M059J (cell line): ENCODE data around the gene FHOD1. TPM values are rescaled to one million over a fixed set of nuclear protein-coding genes. Genes with fewer than 3 reads are reported as not detected.

Experiments used
- DNase-seq: peaks from one replicate; pipeline ENCODE4 v3.0.0-alpha.2; 2012; ENCODE audit warnings: low read depth
- total RNA-seq: library from RNA; depleted of rRNA; stranded (reverse); fragments of >200 nt; shearing (Covaris generic); gene quantifications from 2 replicates; pipeline ENCODE4 v1.2.3, GENCODE V29; 2014

FHOD1 gene
- total RNA-seq, 1 experiment from 2014 or later: 26.0 TPM

DNA sequence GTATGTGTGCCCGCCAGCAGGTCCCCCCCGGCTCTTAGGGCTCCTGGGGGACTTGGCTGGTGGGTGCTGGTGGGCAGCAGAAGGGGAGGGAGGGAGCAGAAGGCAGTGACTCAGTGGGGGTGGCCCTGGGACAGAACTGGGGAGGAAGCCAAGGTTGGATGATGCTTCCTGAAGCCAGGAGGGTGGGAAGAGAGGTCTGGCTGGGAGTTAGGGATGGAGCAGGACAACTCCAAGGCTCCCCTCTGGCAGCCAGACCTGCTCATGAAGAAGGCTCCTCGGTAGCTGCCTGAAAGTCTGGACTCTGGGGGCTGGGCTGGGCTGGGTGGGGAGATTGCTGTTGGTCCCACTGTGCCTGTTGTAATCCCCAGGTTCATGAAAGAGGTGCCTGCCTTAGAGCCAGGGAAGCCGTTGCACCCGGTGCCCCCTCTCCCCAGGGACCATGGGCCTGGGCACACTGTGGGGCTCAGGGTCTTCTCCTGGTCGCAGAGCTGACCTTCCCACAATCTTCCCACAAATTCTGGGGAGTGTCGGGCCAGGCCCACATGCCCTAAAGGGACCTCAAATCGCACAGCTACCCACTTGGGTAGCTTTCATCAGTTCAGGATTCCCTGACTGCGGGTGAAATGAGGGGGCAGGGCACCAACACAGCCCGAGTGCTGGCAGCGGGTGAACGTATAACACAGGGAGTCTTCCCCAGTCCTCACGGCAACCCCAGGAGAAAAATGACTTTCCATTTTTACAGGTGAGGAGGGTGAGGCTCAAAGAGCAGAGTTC is 30.9 kb upstream of the FHOD1 start:
- DNase-seq: peak; percentile 87

DNA sequence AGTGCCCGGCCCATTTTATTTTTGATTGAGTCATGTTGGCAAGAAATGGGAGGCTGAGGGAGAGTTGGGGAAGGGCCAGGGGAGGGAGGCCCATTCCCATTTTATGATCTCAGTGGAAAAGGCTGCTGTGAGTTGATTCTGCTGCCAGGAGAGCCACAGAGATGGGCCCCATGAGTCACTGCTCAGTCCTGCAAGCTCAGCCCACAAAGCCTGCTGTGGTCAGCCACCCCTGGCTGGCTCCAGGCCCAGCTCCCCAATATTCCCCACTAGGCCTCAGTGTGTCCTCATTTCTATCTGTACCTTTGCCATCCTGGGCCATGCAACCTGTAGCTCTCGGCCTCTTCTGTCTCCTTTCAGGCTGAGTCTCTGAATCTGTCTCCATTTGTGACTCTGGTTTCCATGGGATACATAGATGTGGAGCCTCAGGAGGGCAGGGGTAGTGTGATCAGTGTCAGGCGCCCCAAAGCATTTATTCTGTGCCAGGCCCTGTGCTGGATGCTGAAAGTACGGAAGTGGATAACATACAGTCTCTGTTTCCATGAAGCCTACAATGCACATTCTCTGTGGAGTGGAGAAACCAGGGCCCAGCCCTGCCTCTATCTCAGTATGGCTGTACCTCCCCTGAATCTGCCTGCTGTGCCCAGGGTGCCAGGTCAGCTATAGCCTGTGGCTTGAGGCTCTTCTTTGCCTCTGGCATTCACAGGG is 30.2 kb upstream of the FHOD1 start:
- DNase-seq: peak; percentile 99

DNA sequence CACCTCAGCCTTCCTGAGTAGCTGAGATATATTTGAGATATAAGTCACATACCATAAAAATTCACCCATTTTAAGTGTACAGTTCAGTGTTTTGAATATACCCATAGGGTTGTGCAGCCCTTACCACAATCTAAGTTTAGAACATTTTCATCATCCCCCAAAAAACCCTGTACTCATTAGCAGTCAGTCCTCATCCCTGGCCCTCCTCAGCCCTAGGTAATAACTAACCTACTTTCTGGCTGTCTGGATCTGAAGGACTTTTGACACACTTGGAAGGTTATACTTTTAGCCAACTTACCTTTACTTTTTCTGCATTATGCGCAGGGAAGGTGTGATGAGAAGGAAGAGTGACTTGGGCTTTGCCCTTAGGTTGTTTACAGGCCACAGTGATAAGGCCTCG is 28.0 kb upstream of the FHOD1 start:
- no peak for DNase-seq

DNA sequence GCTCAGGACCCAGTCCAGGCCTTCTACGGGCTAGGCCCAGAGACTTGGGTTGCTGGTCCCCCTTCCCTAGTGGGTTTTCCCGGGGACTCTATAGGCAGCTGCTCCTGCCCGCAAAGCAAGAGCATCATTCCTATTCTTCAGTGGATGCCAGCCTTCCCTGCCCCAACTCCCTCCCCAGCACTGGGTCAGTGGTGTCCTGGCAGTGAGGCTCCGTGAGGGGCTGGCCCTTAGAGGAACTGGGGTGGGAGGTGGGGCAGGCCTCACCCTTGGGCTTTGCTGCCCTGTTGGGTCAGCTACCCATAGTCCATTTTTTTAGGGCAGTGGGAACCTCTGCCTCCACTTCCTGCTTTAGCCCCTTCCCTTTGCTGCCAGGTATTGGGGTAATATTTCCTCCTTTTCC is 24.2 kb upstream of the FHOD1 start:
- no peak for DNase-seq

DNA sequence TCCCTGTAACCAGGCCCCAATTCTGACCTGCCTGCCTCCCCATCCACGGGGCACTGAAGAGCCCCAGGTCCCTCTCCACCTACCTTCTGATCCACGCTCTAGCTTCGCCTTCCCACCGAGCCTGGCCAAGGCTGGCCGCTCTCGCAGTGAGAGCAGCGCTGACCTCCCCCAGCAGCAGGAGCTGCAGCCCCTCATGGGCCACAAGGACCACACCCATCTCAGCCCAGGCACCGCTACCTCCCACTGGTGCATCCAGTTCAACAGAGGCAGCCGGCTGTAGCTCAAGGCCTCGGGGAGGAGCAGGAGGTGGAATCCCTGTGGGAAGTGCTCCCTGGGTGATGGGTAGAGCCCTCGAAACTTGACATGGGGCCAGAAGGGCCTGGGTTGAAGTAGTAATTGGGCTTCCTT is 23.7 kb upstream of the FHOD1 start:
- no peak for DNase-seq

DNA sequence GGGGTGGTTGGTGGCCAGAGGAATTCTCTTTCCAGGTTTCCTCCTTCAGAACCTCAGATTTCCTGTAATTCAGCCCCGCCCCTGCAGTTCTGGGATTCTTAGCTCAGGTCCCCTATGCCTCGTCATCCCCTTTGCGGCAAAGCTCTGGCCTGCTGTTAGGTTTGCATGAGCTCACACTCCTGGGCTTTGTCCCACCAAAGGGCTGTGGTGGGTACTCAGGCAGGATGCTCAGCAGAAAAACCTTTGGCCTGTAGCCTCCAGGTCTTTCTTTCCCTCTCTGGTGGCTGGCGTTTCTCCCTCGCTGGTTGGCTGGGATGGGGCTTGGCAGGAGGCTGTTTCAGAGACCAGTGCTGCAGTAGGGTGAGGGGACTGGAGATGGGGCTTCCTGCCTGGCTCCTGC is 22.5 kb upstream of the FHOD1 start:
- DNase-seq: peak; percentile 96

DNA sequence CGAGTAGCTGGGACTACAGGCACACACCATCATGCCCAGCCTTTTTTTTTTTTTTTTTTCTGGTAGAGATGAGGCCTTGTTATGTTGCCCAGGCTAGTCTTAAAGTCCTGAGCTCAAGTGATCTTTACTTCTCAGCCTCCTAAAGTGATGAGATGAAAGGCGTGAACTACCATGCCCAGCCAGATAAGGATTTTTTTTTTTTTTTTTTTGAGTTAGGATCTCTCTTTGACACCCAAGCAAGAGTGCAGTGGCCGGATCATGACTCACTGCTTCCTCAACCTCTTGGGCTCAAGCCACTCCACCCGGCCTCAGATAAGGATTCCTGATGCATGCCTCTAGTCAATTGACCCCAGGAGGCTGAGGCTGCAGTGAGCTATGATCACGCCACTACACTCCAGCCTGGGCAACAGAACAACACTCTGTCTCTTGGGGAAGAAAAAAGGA is 20.9 kb upstream of the FHOD1 start:
- peak; percentile 98 for DNase-seq

DNA sequence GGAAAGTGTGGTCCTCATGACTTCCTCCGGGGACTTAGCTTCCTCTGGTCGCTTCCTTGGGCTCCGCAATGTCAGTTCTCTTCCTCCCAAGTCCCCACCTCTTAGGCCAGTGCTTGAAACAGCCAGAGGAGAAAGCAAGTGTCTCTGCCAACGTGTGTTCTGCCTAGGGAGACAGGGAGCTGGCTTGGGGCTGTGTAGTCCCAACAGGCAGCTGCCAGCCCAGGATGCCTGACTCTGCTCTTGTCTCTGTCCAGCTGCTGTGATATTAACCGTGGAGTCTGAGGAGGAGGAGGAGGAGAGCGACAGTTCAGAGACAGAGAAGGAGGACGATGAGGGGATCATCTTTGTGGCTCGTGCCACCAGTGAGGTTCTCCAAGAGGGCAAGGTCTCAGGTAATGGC is 18.6 kb upstream of the FHOD1 start:
- DNase-seq: no peak

DNA sequence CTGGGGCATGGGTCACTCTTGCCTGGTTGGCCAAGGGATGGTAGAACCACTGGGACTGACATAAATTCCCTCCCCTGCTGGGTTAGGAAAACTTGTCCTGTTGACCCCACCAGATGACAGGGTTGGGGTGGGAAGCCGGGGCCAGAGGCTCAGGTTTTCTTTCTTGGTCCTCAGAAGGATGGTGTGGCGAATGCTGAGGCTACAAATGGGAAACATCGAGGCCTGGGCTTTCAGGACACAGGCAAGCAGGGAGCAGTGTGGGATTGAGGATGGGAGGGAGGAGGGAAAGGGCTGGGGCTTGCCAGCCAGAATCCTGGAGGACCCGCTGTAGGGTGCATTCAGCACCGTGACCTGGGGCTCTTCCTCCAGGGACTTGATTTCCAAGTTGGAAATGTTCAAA is 17.6 kb upstream of the FHOD1 start:
- DNase-seq: no peak

DNA sequence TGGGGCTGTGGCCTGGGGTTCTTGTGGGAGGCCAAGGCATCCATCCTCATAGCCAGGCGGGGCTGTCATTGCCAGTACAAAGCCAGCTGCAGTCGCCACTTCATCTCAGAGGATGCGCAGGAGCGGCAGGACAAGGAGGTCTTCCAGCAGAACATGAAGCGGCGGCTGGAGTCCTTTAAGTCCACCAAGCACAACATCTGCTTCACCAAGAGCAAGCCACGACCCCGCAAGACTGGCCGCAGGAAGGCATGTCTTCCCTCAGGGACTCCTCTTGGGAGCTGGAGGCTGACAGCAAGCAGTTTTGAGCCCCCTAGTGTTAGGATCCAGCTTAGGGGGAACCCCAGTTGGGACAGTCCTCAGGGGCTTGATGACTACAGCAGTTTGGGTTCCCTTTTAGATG is 17.0 kb upstream of the FHOD1 start:
- no peak for DNase-seq

DNA sequence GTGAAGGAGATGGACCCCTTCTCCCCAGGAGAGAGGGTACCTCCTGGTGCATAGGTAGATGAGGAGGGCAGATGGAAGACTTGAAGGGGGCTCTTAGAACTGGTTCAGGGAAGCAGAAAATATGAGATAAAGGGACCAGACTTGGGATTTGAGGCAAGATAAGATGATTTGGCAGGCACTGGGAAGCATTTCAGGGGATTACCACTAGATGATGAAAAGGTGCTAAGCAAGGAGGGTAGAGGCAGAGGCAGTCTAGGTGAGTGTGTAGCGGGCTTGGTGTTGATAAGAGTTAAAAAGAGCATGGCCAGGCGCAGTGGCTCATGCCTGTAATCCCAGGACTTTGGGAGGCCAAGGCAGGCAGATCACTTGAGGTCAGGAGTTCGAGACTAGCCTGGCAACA is 15.9 kb upstream of the FHOD1 start:
- no peak for DNase-seq

DNA sequence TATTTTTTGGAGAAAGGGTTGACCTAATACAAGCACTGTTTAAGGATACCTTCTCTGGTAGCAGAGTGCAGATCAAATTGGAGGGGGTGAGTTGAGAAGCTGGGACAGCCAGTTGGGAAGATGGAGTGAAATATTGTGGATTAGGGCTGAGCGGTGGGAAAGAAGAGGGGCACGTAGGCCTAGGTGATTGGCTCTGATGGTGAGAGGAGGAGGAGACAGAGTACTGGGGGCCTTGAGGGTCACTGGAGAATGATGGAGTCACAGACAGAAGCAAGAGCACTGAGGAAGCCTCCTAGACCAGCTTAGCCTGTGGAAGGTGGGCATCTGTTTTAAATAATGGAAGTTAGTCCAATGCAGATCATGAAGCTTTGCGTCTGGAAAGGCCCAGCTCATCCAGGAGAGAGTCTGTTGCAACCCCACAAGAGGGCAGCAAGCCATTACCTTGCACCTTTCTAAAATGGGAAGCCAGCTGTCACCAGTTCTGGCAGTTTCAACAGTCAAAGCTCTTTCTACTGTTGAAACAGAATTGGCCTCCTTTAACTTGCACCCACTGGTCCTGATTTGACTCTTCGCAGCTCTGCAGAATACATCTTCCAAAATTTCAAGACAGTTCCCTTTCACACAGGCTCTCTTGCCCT is 13.3 kb upstream of the FHOD1 start:
- peak; percentile 72 for DNase-seq

DNA sequence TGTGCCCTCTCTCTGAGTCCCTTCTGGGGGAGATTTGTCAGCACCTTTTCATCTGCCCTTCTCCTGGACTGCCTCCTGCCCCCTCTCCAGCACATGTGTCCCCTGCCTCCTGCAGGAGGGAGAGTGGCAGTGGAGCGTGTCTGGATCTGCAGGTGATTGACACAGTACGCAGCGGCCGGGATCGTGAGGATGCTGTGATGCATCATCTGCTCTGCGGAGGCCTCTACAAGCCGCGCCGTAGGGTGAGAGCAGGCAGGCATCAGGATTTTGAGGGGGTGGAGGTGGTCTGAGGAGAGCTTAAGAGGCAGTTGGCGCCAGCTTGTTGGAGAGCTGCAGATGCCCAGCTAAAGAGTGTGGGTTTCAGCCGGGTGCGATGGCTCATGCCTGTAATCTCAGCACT is 12.4 kb upstream of the FHOD1 start:
- no peak for DNase-seq

DNA sequence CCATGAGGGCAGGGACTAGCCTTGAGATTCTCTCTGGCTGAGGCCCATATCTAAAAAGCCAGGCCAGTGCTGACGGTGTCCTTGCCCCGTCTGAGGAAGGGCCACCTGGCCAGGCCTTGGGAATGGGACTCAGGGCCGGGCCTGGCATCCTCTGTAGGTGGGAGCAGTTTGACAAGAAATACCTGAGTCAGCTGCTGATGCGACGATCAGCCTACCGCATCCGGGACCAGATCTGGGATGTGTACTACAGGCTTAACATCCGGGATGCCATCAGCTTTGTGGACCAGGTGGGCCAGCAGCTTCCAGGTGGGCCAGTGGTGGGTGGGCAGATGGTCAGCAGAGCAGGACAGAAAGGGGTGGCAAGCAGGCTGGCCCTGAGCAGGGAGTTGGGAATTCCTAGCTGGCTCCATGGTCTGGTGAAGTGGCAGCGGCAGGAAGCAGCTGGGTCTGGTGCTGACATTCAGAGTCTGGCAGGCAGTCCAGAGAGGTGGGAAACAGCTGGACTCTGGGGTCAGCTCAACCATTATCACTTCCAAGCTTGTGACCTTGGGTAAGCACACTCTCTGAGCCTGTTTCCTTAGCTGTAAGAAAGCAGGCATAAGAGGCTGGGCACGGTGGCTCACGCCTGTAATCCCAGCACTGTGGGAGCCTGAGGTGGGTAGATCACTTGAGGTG is 11.0 kb upstream of the FHOD1 start:
- DNase-seq: no peak

DNA sequence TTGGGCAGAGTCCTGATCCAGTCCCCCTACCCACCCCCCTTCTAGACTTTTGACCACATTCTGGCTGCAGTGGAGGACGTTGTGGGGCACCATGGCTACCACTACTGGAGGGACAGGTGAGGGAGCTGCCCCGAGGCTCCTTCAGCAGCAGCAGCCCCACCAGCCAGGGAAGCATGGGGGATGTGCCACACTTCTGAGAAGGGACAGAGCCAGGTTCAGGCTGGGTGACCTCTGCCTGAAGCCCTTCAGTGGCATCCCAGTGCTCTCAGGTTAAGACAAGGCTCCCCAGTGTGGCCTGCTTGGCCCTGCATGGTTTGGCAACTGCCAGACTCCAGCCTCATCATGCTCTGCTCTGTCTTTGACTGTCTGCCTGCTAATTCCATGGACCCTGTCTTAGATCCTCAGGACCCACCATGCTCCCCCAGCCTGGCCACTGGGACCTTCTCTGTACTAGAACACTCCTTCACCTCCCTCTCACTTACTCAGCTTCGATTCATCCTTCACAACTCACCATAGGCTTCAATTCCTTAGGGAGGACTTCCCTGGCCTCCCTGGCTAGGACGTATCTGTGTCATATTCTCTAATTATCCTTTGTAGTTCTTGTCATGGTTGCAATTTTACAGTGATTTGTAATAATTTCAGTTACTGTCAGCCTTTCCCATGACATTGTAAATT is 10.3 kb upstream of the FHOD1 start:
- DNase-seq: no peak

DNA sequence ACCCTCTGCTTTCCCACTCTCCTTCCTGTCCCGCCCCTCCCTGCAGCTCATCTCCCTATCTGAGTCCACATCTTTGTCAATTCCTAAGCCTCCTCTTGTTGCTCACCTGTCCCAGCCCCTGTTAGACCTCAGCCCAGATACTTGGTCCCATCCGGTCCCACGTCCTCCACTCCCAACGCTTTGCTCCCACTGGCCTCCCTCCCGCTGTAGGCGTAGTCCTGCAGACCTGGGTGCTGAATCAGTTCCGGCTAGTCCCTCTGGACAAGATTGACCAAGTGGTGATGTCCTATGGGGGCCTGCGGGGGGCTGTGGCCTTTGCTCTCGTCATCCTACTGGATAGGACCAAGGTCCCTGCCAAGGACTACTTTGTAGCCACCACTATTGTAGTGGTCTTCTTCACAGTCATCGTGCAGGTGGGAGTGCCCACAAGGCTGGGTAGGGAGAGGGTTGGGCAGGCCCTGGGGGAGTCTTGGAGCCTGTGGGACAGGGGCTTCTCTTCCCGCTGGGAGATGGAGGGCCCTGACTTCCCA is 9.5 kb upstream of the FHOD1 start:
- no peak for DNase-seq

DNA sequence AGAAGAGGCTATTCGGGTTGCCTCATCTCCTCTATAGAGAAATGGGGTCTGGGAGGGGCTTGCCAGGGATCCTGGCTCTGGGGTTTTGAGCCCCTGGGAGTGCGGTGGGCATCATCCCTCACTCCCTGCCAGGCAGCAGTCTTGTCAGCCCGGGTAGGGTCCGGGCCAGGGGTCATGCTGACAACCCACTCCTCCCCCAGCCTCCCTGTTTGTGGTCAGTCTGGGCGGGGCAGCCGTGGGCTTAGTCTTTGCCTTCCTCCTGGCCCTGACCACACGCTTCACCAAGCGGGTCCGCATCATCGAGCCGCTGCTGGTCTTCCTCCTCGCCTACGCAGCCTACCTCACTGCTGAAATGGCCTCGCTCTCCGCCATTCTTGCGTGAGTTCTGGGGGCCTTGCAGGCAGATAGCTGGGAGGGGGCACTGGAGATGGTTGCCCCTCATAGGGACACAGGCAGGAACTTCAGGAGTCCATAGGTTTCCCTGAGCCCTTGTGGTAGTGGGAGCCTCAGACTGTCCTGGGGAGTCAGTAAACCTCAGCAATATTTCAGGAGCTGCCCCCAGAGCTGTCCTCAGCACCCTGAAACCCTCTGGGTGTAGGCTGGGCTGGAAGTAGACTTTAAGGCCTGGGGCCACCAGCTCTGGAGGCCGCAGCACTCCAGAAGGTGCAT is 8.4 kb upstream of the FHOD1 start:
- DNase-seq: no peak

DNA sequence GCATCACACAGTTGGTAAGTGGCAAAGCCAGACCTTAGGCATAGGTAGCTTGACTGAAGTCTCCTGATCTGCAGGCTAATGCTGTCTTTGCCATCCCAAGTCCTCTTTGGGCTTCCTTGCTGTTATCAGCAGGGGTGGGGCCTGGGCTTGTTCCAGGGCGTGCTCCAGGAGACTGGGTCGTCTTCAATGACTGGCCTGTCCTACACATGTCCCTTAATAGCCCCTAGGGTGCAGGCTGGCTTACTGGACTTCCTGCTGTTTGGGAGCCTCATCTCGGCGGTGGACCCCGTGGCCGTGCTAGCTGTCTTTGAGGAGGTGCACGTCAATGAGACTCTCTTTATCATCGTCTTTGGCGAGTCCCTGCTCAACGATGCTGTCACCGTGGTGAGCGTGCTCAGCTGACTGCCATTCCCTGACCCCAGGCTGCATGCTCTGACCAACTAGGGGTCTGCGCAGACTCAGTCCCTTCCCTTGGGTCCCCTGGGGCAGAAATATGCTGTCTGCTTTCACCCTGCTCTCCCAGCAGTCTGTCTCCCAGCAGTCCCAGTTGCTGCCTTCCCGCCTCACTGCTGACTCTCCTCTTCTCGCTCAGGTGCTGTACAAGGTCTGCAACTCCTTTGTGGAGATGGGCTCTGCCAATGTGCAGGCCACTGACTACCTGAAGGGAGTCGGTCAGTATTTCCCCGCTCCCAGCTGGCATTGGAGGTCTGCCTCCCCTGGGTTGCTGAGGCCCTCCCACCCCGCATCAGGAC is 7.7 kb upstream of the FHOD1 start:
- DNase-seq: no peak

DNA sequence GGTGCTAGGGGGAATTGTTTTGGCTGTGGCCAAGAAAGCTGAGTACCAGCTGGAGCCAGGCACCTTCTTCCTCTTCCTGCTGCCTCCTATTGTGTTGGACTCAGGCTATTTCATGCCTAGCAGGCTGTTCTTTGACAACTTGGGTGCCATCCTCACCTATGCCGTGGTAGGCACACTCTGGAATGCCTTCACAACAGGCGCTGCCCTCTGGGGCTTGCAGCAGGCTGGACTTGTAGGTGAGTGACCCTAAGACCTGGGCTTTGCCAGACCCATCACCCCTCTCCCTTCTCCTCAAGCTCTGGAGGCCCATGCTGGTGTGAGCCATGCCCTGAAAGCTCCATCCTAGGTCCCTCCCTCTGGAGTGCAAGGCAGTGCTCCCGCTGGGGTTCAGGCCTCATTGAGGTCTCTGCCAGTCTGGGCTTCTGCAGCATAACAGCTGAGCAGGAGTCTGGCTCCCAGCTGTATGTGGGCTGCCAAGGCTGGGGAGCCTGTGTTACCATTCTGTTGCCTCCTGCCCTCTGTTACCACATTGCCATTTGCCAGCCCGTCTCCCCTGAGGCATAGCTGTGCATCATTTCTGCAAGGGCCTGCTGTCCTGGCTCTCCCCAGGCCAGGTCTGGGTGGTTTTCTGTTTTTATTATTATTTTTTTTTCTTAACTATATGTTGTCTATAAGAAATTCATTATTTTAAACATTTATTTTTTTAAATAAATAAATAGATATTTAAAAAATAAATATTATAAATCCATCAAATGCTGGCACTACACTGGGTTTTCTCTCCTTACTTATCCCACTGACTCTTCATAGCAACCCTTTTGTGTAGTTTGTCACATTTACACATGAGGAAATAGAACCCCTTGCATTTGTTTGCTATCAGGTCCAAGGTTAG is 5.6 kb upstream of the FHOD1 start:
- no peak for DNase-seq

DNA sequence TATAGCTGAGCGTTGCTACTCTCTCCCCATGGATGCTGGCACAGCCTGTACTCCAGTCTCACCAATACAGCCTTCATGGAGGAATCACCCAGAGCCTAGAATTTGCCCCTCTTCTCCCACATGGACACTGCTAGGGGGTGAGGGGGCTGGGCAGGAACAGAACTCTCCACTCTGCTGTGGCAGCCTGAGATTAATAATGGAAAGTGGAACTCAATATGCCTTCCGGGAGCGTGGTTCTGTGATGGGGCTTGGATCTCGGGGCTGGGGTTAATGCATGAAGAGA is 2.7 kb upstream of the FHOD1 start:
- no peak for DNase-seq
